ENCODE data around the gene STK24.
"Not testable (repeated sequence)": the region's sequence is repeated elsewhere in the genome, so short reads cannot be mapped to it uniquely, and the experiment has no call there.

- TF ChIP-seq EZH2 (IDR thresholded peaks at IDR 0.05); POLR2AphosphoS5 (IDR thresholded peaks at IDR 0.05; ENCODE audit: borderline replicate concordance, low read depth, low read length): not testable (repeated sequence)
Observed at GRCh38 chr13:98413278-98413677, 163.6 kb downstream of the STK24 start.
